ENCODE results near the gene UBE2G2.

DNA sequence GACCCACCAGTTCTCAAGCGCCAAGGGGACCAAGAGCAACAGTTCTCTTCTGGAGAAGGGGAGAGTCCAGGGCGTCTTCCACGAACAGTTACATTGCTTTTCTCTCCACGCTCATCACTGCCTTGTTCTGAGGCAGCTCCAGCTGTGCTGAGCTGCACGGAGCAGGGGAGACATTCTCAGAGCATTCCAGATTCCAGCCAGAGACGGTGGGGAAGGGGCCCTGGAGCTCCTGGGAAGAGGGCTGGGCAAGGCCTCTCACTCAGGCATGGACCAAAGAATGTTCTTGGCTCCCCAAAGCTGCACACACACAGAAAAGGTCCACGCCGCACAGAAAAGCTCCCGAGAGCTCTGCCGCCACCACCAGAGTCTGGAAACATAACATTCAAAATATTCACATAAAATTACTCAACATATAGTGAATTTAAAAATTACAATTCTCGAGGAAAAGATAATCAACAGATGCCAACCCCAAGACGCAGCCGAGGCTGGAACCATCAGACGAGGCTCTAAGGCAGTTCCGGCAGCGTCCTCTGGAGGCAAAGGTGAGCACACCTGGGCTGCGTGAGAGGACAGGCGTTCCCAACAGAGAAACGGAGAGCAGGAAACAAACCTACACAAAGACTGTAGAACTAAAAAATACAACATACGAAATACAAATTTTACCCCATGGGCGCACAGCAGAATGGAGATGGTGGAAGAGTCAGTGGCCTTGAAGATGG is 40.5 kb downstream of the UBE2G2 start:
- TF ChIP-seq POLR2AphosphoS5 (IDR thresholded peaks at IDR 0.05; ENCODE audit: low read depth, low read length), result no peak
- TF ChIP-seq TAF1 (IDR thresholded peaks at IDR 0.05; ENCODE audit: borderline replicate concordance, insufficient read depth, low read length), result no peak
